Measurements from ENCODE around the gene MT1X.

Gene MT1X

GRCh38 chr16:56679818-56680217 lies 2.5 kb upstream of the MT1X start:
- no peak for DNase-seq

GRCh38 chr16:56682703-56683397 lies 580 bp downstream of the MT1X start:
- no peak for DNase-seq

- no peak for DNase-seq
These were observed 1.3 kb downstream of the MT1X start for GRCh38 chr16:56683424-56684172.

GRCh38 chr16:56684256-56684925 lies 2.1 kb downstream of the MT1X start:
- no peak for DNase-seq

GRCh38 chr16:56684926-56685590 lies 2.8 kb downstream of the MT1X start:
- DNase-seq, result no peak

- no peak for DNase-seq
These were observed 4.5 kb downstream of the MT1X start for GRCh38 chr16:56686758-56687157.

- DNase-seq, result no peak
These were observed 6.5 kb downstream of the MT1X start for GRCh38 chr16:56688762-56689161.

GRCh38 chr16:56689171-56689570 lies 6.9 kb downstream of the MT1X start:
- DNase-seq, result no peak

- no peak for DNase-seq
These were observed 8.3 kb downstream of the MT1X start for GRCh38 chr16:56690420-56691122.

GRCh38 chr16:56691885-56692284 lies 9.6 kb downstream of the MT1X start:
- DNase-seq, result peak; percentile 26

- DNase-seq, result no peak
These were observed 13.0 kb downstream of the MT1X start for GRCh38 chr16:56695246-56695645.

GRCh38 chr16:56697456-56698155 lies 15.3 kb downstream of the MT1X start:
- no peak for DNase-seq

- DNase-seq, result no peak
These were observed 17.9 kb downstream of the MT1X start for GRCh38 chr16:56700195-56700594.

GRCh38 chr16:56700631-56701030 lies 18.4 kb downstream of the MT1X start:
- no peak for DNase-seq

GRCh38 chr16:56701534-56701933 lies 19.3 kb downstream of the MT1X start:
- DNase-seq, result no peak

GRCh38 chr16:56702836-56703235 lies 20.6 kb downstream of the MT1X start:
- DNase-seq, result no peak

GRCh38 chr16:56708525-56709442 lies 26.5 kb downstream of the MT1X start:
- no peak for DNase-seq

GRCh38 chr16:56709443-56710040 lies 27.3 kb downstream of the MT1X start:
- DNase-seq, result no peak

- no peak for DNase-seq
These were observed 28.0 kb downstream of the MT1X start for GRCh38 chr16:56710181-56710737.

GRCh38 chr16:56711862-56712261 lies 29.6 kb downstream of the MT1X start:
- DNase-seq, result peak; percentile 14

All from fibroblast of skin of scalp (primary cell).